ENCODE results near the gene ANXA8. TPM values are rescaled to one million over a fixed set of nuclear protein-coding genes. Genes with fewer than 3 reads are reported as not detected.
"Not testable (repeated sequence)": the region's sequence is repeated elsewhere in the genome, so short reads cannot be mapped to it uniquely, and the experiment has no call there.

The ANXA8 gene
- total and polyA plus RNA-seq, 9 donors = 0.63 to 20.2 (median 1.6) TPM

DNA sequence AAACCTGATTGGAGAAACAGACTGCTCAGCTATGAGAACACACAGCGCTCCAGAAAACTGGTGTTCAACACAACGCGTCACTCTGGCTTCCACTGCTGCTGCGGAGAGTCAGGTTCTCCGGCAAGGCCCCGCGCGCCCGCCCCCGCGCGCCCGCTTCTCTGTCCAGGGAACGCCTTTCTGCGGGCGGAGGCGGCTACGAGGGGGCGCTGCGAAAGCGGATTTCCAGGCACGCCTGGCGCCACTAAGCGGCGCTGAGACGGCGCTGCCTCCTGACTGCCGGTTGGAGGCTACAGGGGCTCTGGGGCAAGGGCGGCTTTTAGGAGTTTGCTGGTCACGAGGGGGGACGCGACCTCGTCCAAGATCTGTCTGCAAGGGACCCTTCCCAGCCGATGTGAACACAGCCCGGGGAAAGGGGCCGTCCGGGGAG lies 22.6 kb downstream of the ANXA8 start:
- intact Hi-C loops (cut with DNase I); H3K36me3 ChIP-seq; H3K4me1 ChIP-seq (ENCODE audit: insufficient read depth); H3K27ac ChIP-seq; H3K27me3 ChIP-seq; H3K9me3 ChIP-seq; H3K4me3 ChIP-seq: not testable (repeated sequence)
- WGBS, 3 donors = 0 to 2% (median 2%) methylated on average over 8 to 27 of the region's 37 CpGs
- DNase-seq = peak; percentile 63 to 81 (median 76)

- DNase-seq = no peak
- Histone ChIP-seq H3K9me3 (no peaks in the 10 kb centered on the region), H3K4me1 (ENCODE audit: insufficient read depth) (peaks cover 6% of the 10 kb centered on the region), H3K4me3 (no peak overlapping the region), H3K36me3 (no peaks in the 10 kb centered on the region), H3K27ac (no peak overlapping the region), H3K27me3 (no peaks in the 10 kb centered on the region)
- 53 to 63% (median 62%) methylated on average over 4 of the region's 4 CpGs for WGBS, 3 donors
- TF ChIP-seq EP300 (IDR thresholded peaks at IDR 0.05) (no peak), POLR2A (IDR thresholded peaks at IDR 0.05) (no peak)
- TF ChIP-seq, protein P1, sequence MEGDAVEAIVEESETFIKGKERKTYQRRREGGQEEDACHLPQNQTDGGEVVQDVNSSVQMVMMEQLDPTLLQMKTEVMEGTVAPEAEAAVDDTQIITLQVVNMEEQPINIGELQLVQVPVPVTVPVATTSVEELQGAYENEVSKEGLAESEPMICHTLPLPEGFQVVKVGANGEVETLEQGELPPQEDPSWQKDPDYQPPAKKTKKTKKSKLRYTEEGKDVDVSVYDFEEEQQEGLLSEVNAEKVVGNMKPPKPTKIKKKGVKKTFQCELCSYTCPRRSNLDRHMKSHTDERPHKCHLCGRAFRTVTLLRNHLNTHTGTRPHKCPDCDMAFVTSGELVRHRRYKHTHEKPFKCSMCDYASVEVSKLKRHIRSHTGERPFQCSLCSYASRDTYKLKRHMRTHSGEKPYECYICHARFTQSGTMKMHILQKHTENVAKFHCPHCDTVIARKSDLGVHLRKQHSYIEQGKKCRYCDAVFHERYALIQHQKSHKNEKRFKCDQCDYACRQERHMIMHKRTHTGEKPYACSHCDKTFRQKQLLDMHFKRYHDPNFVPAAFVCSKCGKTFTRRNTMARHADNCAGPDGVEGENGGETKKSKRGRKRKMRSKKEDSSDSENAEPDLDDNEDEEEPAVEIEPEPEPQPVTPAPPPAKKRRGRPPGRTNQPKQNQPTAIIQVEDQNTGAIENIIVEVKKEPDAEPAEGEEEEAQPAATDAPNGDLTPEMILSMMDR (IDR thresholded peaks at IDR 0.05) = no peak
- intact Hi-C loops (cut with DNase I) = loop anchor here in 1 of 4 donors (5.0 kb wide), 1 partner anchor 41 kb away; no protein-coding TSS in a partner anchor
Measured at GRCh38 chr10:47458466-47459154, 25.3 kb downstream of the ANXA8 start.

DNA sequence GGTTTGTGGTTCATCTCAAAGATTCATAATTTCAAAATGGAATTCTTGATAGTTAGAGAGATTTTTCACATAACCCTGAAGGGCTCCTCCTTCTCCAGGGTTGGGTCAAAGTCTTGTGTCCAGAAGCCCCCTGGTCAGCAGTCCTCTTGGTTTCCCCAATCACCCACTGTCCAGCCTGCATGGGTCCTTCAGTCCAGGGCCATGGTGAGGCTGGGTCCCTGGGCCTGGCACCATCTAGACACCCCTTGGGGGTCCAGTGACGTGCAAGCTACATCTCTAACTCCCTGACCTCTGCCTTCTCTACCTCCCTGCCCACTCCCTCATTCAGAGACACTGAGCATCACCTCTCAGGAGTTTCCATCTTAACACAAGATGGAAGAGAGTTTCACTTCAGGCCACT lies 26.1 kb downstream of the ANXA8 start:
- H3K4me3 ChIP-seq = no peak overlapping the region
- no peak for DNase-seq
- 95 to 100% (median 95%) methylated on average over 1 of the region's 1 CpG for WGBS, 3 donors
- no peaks in the 10 kb centered on the region for H3K36me3 ChIP-seq
- no peaks in the 10 kb centered on the region for H3K9me3 ChIP-seq
- H3K27me3 ChIP-seq = no peaks in the 10 kb centered on the region
- TF ChIP-seq EP300 (IDR thresholded peaks at IDR 0.05) (no peak), POLR2A (IDR thresholded peaks at IDR 0.05) (no peak)
- TF ChIP-seq, protein P1 (IDR thresholded peaks at IDR 0.05) = no peak
- intact Hi-C loops (cut with DNase I) = loop anchor here in 1 of 4 donors (5.0 kb wide), 1 partner anchor 41 kb away; no protein-coding TSS in a partner anchor
- H3K4me1 ChIP-seq (ENCODE audit: insufficient read depth) = peaks cover 6% of the 10 kb centered on the region
- no peak overlapping the region for H3K27ac ChIP-seq

DNA sequence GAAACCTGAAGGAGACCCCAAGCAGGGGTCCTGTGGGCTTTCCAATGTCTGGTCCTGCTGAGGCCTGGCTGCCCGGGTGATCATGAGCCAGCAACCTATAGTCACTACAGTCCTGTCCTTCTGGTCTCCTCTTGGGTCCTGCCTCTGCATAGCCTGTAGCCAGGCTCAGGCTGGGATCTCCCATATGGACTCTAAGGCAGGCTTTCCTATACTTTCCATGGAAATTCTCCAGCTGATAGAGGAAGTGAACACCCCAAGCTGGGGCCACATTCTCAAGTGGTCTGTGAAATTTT lies 26.4 kb downstream of the ANXA8 start:
- WGBS, 3 donors = 92 to 94% (median 93%) methylated on average over 1 of the region's 1 CpG
- no peaks in the 10 kb centered on the region for H3K9me3 ChIP-seq
- DNase-seq = no peak
- H3K36me3 ChIP-seq = no peaks in the 10 kb centered on the region
- peaks cover 6% of the 10 kb centered on the region for H3K4me1 ChIP-seq (ENCODE audit: insufficient read depth)
- intact Hi-C loops (cut with DNase I) = loop anchor here in 1 of 4 donors (5.0 kb wide), 1 partner anchor 40 kb away; no protein-coding TSS in a partner anchor
- no peak for TF ChIP-seq EP300 (IDR thresholded peaks at IDR 0.05)
- TF ChIP-seq, protein P1 (IDR thresholded peaks at IDR 0.05) = no peak
- no peak for TF ChIP-seq POLR2A (IDR thresholded peaks at IDR 0.05)
- H3K27me3 ChIP-seq = no peaks in the 10 kb centered on the region
- H3K27ac ChIP-seq = no peak overlapping the region
- H3K4me3 ChIP-seq = no peak overlapping the region

DNA sequence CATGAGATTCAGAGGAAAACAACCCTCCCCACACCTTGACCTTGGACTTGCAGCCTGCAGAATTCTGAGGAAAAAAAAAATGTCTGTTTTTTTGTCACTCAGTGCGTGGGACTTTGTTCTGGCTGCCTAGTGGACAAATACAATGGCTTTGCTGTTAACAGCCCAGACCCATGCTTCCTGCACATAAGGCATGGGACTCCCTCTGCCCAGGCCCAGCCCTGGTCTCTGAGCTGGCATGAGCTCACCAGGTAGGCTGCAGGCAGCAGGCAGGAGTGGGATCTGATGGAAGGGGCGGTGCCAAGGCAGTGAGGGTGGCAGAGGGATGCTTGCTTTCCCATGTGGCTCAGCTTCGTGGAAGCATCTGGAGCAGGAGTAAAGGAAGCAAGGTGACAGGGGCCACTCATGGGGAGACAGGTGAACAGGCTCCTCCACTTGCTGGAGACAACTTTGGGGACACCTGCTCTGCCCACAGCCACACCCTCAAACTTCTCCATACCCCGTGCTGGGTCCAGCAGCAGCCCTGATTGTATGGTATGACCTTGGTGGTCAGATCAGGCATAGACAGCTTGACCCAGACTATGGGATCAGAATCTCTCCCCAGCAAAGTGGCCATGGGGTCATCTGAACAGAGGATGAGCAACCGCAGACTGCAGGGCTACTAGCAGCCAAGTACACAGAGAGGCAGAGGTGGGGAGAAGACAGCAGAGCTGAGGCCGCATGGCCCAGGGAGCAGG lies 27.0 kb downstream of the ANXA8 start:
- TF ChIP-seq, protein P1 (IDR thresholded peaks at IDR 0.05) = no peak
- TF ChIP-seq EP300 (IDR thresholded peaks at IDR 0.05) (no peak), POLR2A (IDR thresholded peaks at IDR 0.05) (no peak)
- Histone ChIP-seq H3K9me3 (no peaks in the 10 kb centered on the region), H3K4me3 (no peak overlapping the region), H3K27ac (no peak overlapping the region), H3K27me3 (no peaks in the 10 kb centered on the region), H3K4me1 (ENCODE audit: insufficient read depth) (peaks cover 6% of the 10 kb centered on the region), H3K36me3 (no peaks in the 10 kb centered on the region)
- 68 to 73% (median 68%) methylated on average over 6 of the region's 6 CpGs for WGBS, 3 donors
- intact Hi-C loops (cut with DNase I) = loop anchor here in 1 of 4 donors (5.0 kb wide), 1 partner anchor 40 kb away; no protein-coding TSS in a partner anchor
- DNase-seq = peak in 2 of 5 donors; percentile 7 to 25

Data from ovary (tissue), 9 donors.